Endometrial microvascular endothelial cells (primary cell): ENCODE data around the gene MKRN3. TPM values are rescaled to one million over a fixed set of nuclear protein-coding genes. Genes with fewer than 3 reads are reported as not detected.
"Not testable (repeated sequence)": the region's sequence is repeated elsewhere in the genome, so short reads cannot be mapped to it uniquely, and the experiment has no call there.

ENCODE experiments used
- in situ Hi-C: cut with HindIII; loops from 2 replicates; pipeline ENCODE4 v1.10.0; 2017; ENCODE audit warnings: low sequenced_read_pairs, low pct_unique_long_range_greater_than_20kb; ENCODE audit errors: inconsistent ontology term
- total RNA-seq: library from RNA; depleted of rRNA; stranded (reverse); fragments of >200 nt; gene quantifications from one replicate; pipeline ENCODE4 v1.2.3, GENCODE V29; 2015; ENCODE audit errors: inconsistent ontology term

Gene MKRN3
- total RNA-seq, 1 donor from 2014 or later = not detected

GRCh38 chr15:23576061-23576460 lies 10.6 kb downstream of the MKRN3 start:
- in situ Hi-C loops = no loop called here

DNA sequence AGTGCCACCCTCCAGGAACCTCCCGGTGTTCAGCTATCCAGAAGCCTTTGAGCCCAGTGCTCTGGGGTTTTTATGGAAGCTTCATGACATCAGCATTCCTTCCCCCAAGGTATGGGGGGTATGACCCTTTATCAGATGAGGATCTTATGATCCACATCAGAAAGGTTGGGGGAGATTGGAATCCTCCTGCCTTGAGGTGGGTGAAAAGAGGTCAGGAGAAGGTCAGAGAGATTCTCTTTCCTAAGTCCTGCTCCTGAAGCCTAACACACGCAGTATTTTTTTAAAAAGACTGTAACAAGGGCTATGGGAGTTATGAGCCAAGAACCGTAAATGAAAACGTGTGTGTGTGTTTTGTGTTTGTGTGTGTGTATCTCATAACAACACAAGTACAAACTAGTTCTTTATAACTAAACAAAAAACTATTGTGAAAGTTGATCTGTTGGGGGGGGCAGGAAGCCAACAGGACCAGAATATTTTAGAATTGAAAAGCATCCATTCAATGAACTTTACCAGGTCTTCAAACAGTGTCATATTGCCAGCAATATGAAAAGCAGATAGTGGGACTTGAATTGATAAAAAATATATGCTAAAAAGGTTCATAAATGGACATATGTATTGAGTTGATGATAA lies 13.2 kb downstream of the MKRN3 start:
- in situ Hi-C loops = no loop called here

GRCh38 chr15:23588268-23588667 lies 22.8 kb downstream of the MKRN3 start:
- in situ Hi-C loops = no loop called here

DNA sequence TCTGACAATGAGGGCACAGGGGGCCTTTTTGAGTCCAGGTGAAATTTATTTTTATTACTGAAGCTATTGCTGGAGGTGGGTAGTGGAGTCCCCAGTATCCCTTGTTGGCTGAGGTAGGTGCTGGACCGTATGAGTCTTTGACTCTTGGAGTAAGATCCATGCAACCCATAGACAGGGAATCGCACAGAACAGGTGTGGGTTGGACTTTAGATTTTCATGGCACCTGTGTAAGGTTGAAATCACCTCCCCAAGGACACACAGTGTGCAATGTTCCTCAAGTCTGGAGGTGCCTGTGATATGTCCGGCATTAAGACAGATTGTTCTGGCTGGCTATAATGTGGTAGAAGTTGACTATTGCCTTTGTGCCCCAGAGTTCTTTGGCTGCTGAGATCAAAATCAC lies 23.5 kb downstream of the MKRN3 start:
- in situ Hi-C loops = no loop called here

DNA sequence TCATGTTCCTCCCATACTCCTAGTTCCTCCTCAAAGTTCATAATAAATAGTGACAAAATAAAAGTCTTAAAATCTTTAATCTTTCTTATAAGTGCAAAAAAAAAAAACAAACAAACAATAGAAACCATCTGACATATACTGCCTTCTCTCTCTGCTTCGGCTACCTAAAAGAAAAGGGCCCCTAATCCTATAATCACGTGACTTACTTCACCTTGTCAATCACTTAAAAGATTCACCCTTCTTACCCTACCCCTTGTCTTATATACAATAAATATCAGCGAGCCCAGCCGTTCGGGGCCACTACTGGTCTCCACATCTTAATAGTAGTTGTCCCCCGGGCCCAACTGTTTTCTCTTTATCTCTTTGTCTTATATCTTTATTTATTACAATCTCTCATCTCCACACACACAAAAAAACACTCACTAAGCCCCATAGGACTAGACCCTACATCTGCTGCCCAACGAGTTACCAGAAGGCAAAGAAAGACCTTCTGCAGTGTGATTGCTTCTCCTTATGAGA lies 28.8 kb downstream of the MKRN3 start:
- in situ Hi-C loops = no loop called here

GRCh38 chr15:23595368-23595767 lies 29.9 kb downstream of the MKRN3 start:
- in situ Hi-C loops = no loop called here

GRCh38 chr15:23596736-23597135 lies 31.3 kb downstream of the MKRN3 start:
- in situ Hi-C loops = no loop called here

- in situ Hi-C loops = not testable (repeated sequence)
Observed at GRCh38 chr15:23597278-23597677, 31.8 kb downstream of the MKRN3 start.

- in situ Hi-C loops = no loop called here
Observed at GRCh38 chr15:23599053-23599452, 33.6 kb downstream of the MKRN3 start.

- in situ Hi-C loops = no loop called here
Observed at GRCh38 chr15:23602124-23602523, 36.6 kb downstream of the MKRN3 start.

DNA sequence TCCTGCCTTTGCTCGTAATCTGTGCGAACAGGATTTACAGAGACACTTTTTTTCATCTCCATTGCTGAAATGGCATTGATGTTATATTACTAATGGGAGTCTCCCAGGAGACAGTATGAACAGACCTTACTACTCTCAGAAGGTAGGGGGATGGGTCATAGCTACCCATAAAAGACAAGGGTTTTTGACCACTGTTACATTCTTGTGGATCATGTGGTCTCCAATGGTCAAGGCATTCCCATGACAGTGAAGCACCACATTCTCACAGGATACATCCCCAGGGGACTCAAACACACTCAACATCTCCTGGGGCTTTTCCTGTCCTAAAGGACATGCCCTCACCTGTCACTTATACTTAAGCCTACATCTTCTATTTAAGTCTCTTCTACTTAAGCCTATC lies 40.8 kb downstream of the MKRN3 start:
- in situ Hi-C loops = no loop called here

DNA sequence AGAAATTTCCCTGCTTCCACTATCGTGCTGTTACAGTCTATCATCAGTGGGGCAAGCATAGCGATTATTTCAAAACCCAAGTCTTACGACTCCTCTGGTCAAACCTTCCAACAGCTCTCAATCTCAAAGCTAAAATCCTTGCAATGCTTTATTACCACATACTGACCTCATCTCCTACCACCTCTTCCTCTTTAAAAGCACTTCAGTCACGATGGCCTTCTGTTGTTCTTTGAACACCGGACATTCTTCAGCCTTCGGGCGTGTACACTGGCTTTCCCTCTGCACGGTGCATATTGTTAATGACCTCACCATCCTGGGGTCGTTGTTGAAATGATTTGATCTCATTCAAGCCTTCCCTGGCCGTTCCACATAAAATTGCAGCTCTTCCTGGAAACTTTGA lies 51.1 kb downstream of the MKRN3 start:
- in situ Hi-C loops = no loop called here

Other genes with a start within 250 kb of the MKRN3 start
- gene GOLGA6L26, start 231.5 kb upstream of the MKRN3 start, total RNA-seq = not detected
- 0.09 TPM for gene GOLGA8S, start 210.9 kb upstream of the MKRN3 start, total RNA-seq
- gene GOLGA6L2, start 118.4 kb upstream of the MKRN3 start, total RNA-seq = not detected
- gene MAGEL2, start 82.2 kb downstream of the MKRN3 start, total RNA-seq = under 0.01 TPM
- 1.0 TPM for gene NDN, start 121.6 kb downstream of the MKRN3 start, total RNA-seq